ENCODE data around the gene SEMA4G.

SEMA4G gene

DNA sequence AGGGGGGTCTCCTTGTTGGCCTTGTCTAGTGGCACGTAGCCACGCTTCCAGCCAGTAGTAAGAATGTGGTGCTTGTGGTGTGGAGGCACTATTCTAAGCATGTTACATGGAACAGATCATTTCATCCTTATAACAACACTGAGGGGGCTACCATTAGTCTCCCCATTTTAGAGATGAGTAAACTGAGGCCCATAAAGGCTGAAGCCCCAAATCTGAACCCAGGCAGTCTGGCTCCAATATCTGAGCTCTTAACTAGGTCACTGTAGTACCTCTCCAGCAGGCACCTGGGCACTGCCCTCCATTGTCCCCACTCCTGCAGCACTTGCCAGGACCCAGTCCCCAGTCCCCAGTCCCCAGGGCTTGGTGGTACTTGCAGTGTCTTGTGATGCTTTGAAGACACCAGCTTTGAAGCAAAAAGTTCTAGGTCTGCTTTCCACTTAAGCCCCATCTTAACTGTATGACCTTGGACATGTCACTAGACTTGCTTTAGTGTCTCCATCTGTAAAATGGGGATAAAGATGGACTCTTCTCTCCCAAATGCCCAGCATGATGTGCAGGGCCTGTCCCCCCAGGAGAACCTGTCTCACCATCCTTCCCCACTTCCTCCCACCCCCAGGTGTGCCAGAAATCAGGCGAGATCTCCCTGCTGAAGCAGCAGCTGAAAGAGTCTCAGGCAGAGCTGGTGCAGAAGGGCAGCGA, 36.7 kb downstream of the SEMA4G start:
- TF ChIP-seq SUZ12 (IDR thresholded peaks at IDR 0.05; ENCODE audit: extremely low read depth, insufficient read depth, insufficient read length) (no peak), YY1 (IDR thresholded peaks at IDR 0.05; ENCODE audit: insufficient read depth, insufficient read length) (no peak), ZNF274 (IDR thresholded peaks at IDR 0.05; ENCODE audit: low read depth, low read length) (no peak)
- H3K36me3 ChIP-seq (ENCODE audit: insufficient read depth, insufficient read length, low read length) = peaks cover 58% of the 10 kb centered on the region
- no peak overlapping the region for H3K9ac ChIP-seq (ENCODE audit: insufficient read length, low read depth)
- no peaks in the 10 kb centered on the region for H3K27me3 ChIP-seq (ENCODE audit: insufficient read depth, insufficient read length)
- peaks cover 6% of the 10 kb centered on the region for H3K4me1 ChIP-seq (ENCODE audit: insufficient read depth, insufficient read length)
- DNase-seq (ENCODE audit: low read depth, low spot score) = no peak
- H3K4me3 ChIP-seq (ENCODE audit: insufficient read length, low read depth) = no peak overlapping the region
- H3K9me3 ChIP-seq (ENCODE audit: insufficient read depth, low read length) = no peaks in the 10 kb centered on the region

GRCh38 chr10:101006593-101007098, 37.3 kb downstream of the SEMA4G start:
- DNase-seq (ENCODE audit: low read depth, low spot score) = no peak
- Histone ChIP-seq H3K9ac (ENCODE audit: insufficient read length, low read depth) (no peak overlapping the region), H3K4me1 (ENCODE audit: insufficient read depth, insufficient read length) (peaks cover 3% of the 10 kb centered on the region), H3K27me3 (ENCODE audit: insufficient read depth, insufficient read length) (no peaks in the 10 kb centered on the region), H3K9me3 (ENCODE audit: insufficient read depth, low read length) (no peaks in the 10 kb centered on the region), H3K4me3 (ENCODE audit: insufficient read length, low read depth) (no peak overlapping the region), H3K36me3 (ENCODE audit: insufficient read depth, insufficient read length, low read length) (peaks cover 55% of the 10 kb centered on the region)
- no peak for TF ChIP-seq SUZ12 (IDR thresholded peaks at IDR 0.05; ENCODE audit: extremely low read depth, insufficient read depth, insufficient read length)
- no peak for TF ChIP-seq ZNF274 (IDR thresholded peaks at IDR 0.05; ENCODE audit: low read depth, low read length)
- no peak for TF ChIP-seq YY1 (IDR thresholded peaks at IDR 0.05; ENCODE audit: insufficient read depth, insufficient read length)

- H3K9me3 ChIP-seq (ENCODE audit: insufficient read depth, low read length) = no peaks in the 10 kb centered on the region
- no peak overlapping the region for H3K9ac ChIP-seq (ENCODE audit: insufficient read length, low read depth)
- peaks cover 51% of the 10 kb centered on the region for H3K36me3 ChIP-seq (ENCODE audit: insufficient read depth, insufficient read length, low read length)
- no peaks in the 10 kb centered on the region for H3K27me3 ChIP-seq (ENCODE audit: insufficient read depth, insufficient read length)
- TF ChIP-seq ZNF274 (IDR thresholded peaks at IDR 0.05; ENCODE audit: low read depth, low read length) (no peak), YY1 (IDR thresholded peaks at IDR 0.05; ENCODE audit: insufficient read depth, insufficient read length) (no peak), SUZ12 (IDR thresholded peaks at IDR 0.05; ENCODE audit: extremely low read depth, insufficient read depth, insufficient read length) (no peak)
- no peak for DNase-seq (ENCODE audit: low read depth, low spot score)
- H3K4me1 ChIP-seq (ENCODE audit: insufficient read depth, insufficient read length) = peaks cover 6% of the 10 kb centered on the region
- H3K4me3 ChIP-seq (ENCODE audit: insufficient read length, low read depth) = no peak overlapping the region
Observed at GRCh38 chr10:101007099-101007711, 37.9 kb downstream of the SEMA4G start.

- no peak for DNase-seq (ENCODE audit: low read depth, low spot score)
- peaks cover 6% of the 10 kb centered on the region for H3K4me1 ChIP-seq (ENCODE audit: insufficient read depth, insufficient read length)
- H3K4me3 ChIP-seq (ENCODE audit: insufficient read length, low read depth) = no peak overlapping the region
- H3K36me3 ChIP-seq (ENCODE audit: insufficient read depth, insufficient read length, low read length) = peaks cover 41% of the 10 kb centered on the region
- no peak for TF ChIP-seq YY1 (IDR thresholded peaks at IDR 0.05; ENCODE audit: insufficient read depth, insufficient read length)
- TF ChIP-seq SUZ12 (IDR thresholded peaks at IDR 0.05; ENCODE audit: extremely low read depth, insufficient read depth, insufficient read length) = no peak
- TF ChIP-seq ZNF274 (IDR thresholded peaks at IDR 0.05; ENCODE audit: low read depth, low read length) = no peak
- H3K9me3 ChIP-seq (ENCODE audit: insufficient read depth, low read length) = no peaks in the 10 kb centered on the region
- no peak overlapping the region for H3K9ac ChIP-seq (ENCODE audit: insufficient read length, low read depth)
- no peaks in the 10 kb centered on the region for H3K27me3 ChIP-seq (ENCODE audit: insufficient read depth, insufficient read length)
Observed at GRCh38 chr10:101007915-101008822, 38.9 kb downstream of the SEMA4G start.

- H3K9me3 ChIP-seq (ENCODE audit: insufficient read depth, low read length) = no peaks in the 10 kb centered on the region
- H3K27me3 ChIP-seq (ENCODE audit: insufficient read depth, insufficient read length) = no peaks in the 10 kb centered on the region
- no peak overlapping the region for H3K4me3 ChIP-seq (ENCODE audit: insufficient read length, low read depth)
- DNase-seq (ENCODE audit: low read depth, low spot score) = no peak
- TF ChIP-seq YY1 (IDR thresholded peaks at IDR 0.05; ENCODE audit: insufficient read depth, insufficient read length) (no peak), ZNF274 (IDR thresholded peaks at IDR 0.05; ENCODE audit: low read depth, low read length) (no peak), SUZ12 (IDR thresholded peaks at IDR 0.05; ENCODE audit: extremely low read depth, insufficient read depth, insufficient read length) (no peak)
- H3K4me1 ChIP-seq (ENCODE audit: insufficient read depth, insufficient read length) = peaks cover 6% of the 10 kb centered on the region
- peaks cover 34% of the 10 kb centered on the region for H3K36me3 ChIP-seq (ENCODE audit: insufficient read depth, insufficient read length, low read length)
- H3K9ac ChIP-seq (ENCODE audit: insufficient read length, low read depth) = no peak overlapping the region
Observed at GRCh38 chr10:101008823-101009423, 39.6 kb downstream of the SEMA4G start.

DNA sequence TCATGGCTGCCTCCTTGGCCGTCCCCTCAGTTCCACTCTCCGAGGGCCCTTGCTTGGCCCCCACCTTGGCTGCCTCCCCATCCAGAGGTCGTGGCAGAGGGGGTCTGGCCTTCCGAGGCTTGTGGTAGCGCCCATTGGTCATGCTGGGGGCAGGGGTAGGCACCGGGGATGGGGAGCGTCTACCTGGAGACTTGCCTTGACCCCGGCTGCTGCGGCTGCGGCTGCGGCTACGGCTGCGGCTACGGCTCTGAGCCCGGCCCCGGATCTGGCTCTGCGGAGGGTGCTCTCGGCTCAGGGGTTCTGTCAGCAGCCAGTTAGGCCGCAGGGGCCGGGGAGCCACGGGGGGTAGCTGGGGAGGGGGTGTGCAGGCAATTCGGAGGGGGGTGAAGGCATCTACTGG, 41.0 kb downstream of the SEMA4G start:
- peaks cover 22% of the 10 kb centered on the region for H3K36me3 ChIP-seq (ENCODE audit: insufficient read depth, insufficient read length, low read length)
- no peak overlapping the region for H3K4me3 ChIP-seq (ENCODE audit: insufficient read length, low read depth)
- H3K9ac ChIP-seq (ENCODE audit: insufficient read length, low read depth) = no peak overlapping the region
- no peaks in the 10 kb centered on the region for H3K9me3 ChIP-seq (ENCODE audit: insufficient read depth, low read length)
- no peaks in the 10 kb centered on the region for H3K27me3 ChIP-seq (ENCODE audit: insufficient read depth, insufficient read length)
- peaks cover 6% of the 10 kb centered on the region for H3K4me1 ChIP-seq (ENCODE audit: insufficient read depth, insufficient read length)
- DNase-seq (ENCODE audit: low read depth, low spot score) = no peak
- TF ChIP-seq YY1 (IDR thresholded peaks at IDR 0.05; ENCODE audit: insufficient read depth, insufficient read length) = no peak

All from NT2/D1 (cell line).